HEK293T (cell line): ENCODE measurements around the gene SRGAP3.

ENCODE experiments used
- BHLHE40 ChIP-seq: fragments of 450-650 bp; IDR thresholded peaks from 2 replicates; pipeline ENCODE4 v1.6.1; 2016; ENCODE audit warnings: mild to moderate bottlenecking, moderate library complexity, borderline replicate concordance
- CTBP1 ChIP-seq: fragments of 450-650 bp; IDR thresholded peaks from 2 replicates; pipeline ENCODE4 v1.6.1; 2016; ENCODE audit warnings: borderline replicate concordance
- ELF4 ChIP-seq: fragments of 450-650 bp; IDR thresholded peaks from 2 replicates; pipeline ENCODE4 v1.6.1; 2017; ENCODE audit warnings: antibody characterized with exemption
- FOXA1 ChIP-seq: fragments of 450-650 bp; IDR thresholded peaks from 2 replicates; pipeline ENCODE4 v1.6.1; 2016; ENCODE audit warnings: mild to moderate bottlenecking
- FOXM1 ChIP-seq: fragments of 450-650 bp; IDR thresholded peaks from 2 replicates; pipeline ENCODE4 v1.6.1; 2017; ENCODE audit warnings: mild to moderate bottlenecking, borderline replicate concordance

GRCh38 chr3:9153904-9154619 is 95.4 kb downstream of the SRGAP3 start:
- TF ChIP-seq ELF4 (no peak), FOXA1 (no peak), BHLHE40 (no peak), CTBP1 (no peak), FOXM1 (no peak)
